Measurements from ENCODE around the gene HSPA1B.
A peak's percentile ranks its signal among the peaks of the same experiment; 100 is the strongest.

GRCh38 chr6:31834367-31835250, 7.1 kb downstream of the HSPA1B start:
- TF ChIP-seq POLR2A (IDR thresholded peaks at IDR 0.05) (peak; percentile 73 to 74), CTCF (IDR thresholded peaks at IDR 0.05 in 4 of 5, conservative IDR thresholded peaks at IDR 0.05 in 1 of 5) (peak in 1 of 5 experiments; percentile 9)
